ENCODE data around the gene WBP1L. TPM values are rescaled to one million over a fixed set of nuclear protein-coding genes. Genes with fewer than 3 reads are reported as not detected.

The WBP1L gene
- total and polyA plus RNA-seq, 4 donors, result 12.3 to 43.6 (median 27.6) TPM

- Histone ChIP-seq H3K27me3 (ENCODE audit: control insufficient read depth in 4 of 4, insufficient read depth in 4 of 4, low read length in 3 of 4) (no peaks in the 10 kb centered on the region), H3K9me3 (ENCODE audit: control insufficient read depth in 4 of 4, low read length in 3 of 4) (no peaks in the 10 kb centered on the region), H3K4me1 (ENCODE audit: control insufficient read depth in 4 of 4, insufficient read depth in 4 of 4, low read length in 3 of 4) (peaks cover 0 to 9% (median 6%) of the 10 kb centered on the region in 4 donors), H3K36me3 (ENCODE audit: control insufficient read depth in 4 of 4, insufficient read depth in 3 of 4, low read depth in 1 of 4, low read length in 3 of 4) (no peaks in the 10 kb centered on the region), H3K4me3 (ENCODE audit: low read depth in 1 of 3, low read length in 3 of 3) (no peak overlapping the region), H3K9ac (ENCODE audit: low read depth in 1 of 2, low read length in 2 of 2) (no peak overlapping the region), H3K27ac (ENCODE audit: low read depth in 1 of 2, low read length in 2 of 2) (no peak overlapping the region)
- TF ChIP-seq GABPA (IDR thresholded peaks at IDR 0.05 in 1 of 2, conservative IDR thresholded peaks at IDR 0.05 in 1 of 2), result no peak
- TF ChIP-seq FOXA1 (IDR thresholded peaks at IDR 0.05), result no peak
- no peak for TF ChIP-seq FOXA2 (IDR thresholded peaks at IDR 0.05)
- no peak for TF ChIP-seq MAX (IDR thresholded peaks at IDR 0.05)
- TF ChIP-seq HNF4A (conservative IDR thresholded peaks at IDR 0.05), result no peak
- TF ChIP-seq NR2F2 (IDR thresholded peaks at IDR 0.05), result no peak
- no peak for TF ChIP-seq RXRA (IDR thresholded peaks at IDR 0.05)
- TF ChIP-seq RAD21 (IDR thresholded peaks at IDR 0.05), result no peak
- TF ChIP-seq TAF1 (conservative IDR thresholded peaks at IDR 0.05), result no peak
- no peak for TF ChIP-seq REST (IDR thresholded peaks at IDR 0.05)
- WGBS, result 91% methylated on average over 14 of the region's 14 CpGs
- no peak for DNase-seq (ENCODE audit: low spot score)
Observed at GRCh38 chr10:102832248-102832647, 88.5 kb downstream of the WBP1L start.

GRCh38 chr10:102832987-102833386 is 89.2 kb downstream of the WBP1L start:
- no peaks in the 10 kb centered on the region for H3K9me3 ChIP-seq (ENCODE audit: control insufficient read depth in 4 of 4, low read length in 3 of 4)
- H3K9ac ChIP-seq (ENCODE audit: low read depth in 1 of 2, low read length in 2 of 2), result no peak overlapping the region
- H3K4me3 ChIP-seq (ENCODE audit: low read depth in 1 of 3, low read length in 3 of 3), result no peak overlapping the region
- H3K4me1 ChIP-seq (ENCODE audit: control insufficient read depth in 4 of 4, insufficient read depth in 4 of 4, low read length in 3 of 4), result peaks cover 0 to 9% (median 6%) of the 10 kb centered on the region in 4 donors
- no peaks in the 10 kb centered on the region for H3K36me3 ChIP-seq (ENCODE audit: control insufficient read depth in 4 of 4, insufficient read depth in 3 of 4, low read depth in 1 of 4, low read length in 3 of 4)
- no peak overlapping the region for H3K27ac ChIP-seq (ENCODE audit: low read depth in 1 of 2, low read length in 2 of 2)
- H3K27me3 ChIP-seq (ENCODE audit: control insufficient read depth in 4 of 4, insufficient read depth in 4 of 4, low read length in 3 of 4), result no peaks in the 10 kb centered on the region
- no peak for TF ChIP-seq FOXA1 (IDR thresholded peaks at IDR 0.05)
- TF ChIP-seq GABPA (IDR thresholded peaks at IDR 0.05 in 1 of 2, conservative IDR thresholded peaks at IDR 0.05 in 1 of 2), result no peak
- TF ChIP-seq ATF3 (IDR thresholded peaks at IDR 0.05), result no peak
- no peak for TF ChIP-seq TAF1 (conservative IDR thresholded peaks at IDR 0.05)
- TF ChIP-seq RAD21 (IDR thresholded peaks at IDR 0.05), result no peak
- no peak for TF ChIP-seq HNF4G (IDR thresholded peaks at IDR 0.05)
- TF ChIP-seq JUND (IDR thresholded peaks at IDR 0.05), result no peak
- TF ChIP-seq HNF4A (conservative IDR thresholded peaks at IDR 0.05), result no peak
- TF ChIP-seq SP1 (IDR thresholded peaks at IDR 0.05), result no peak
- TF ChIP-seq RXRA (IDR thresholded peaks at IDR 0.05), result no peak
- no peak for TF ChIP-seq EGR1 (IDR thresholded peaks at IDR 0.05; ENCODE audit: low read depth in 2 of 2)
- TF ChIP-seq ZBTB33 (IDR thresholded peaks at IDR 0.05), result no peak
- no peak for TF ChIP-seq REST (IDR thresholded peaks at IDR 0.05)
- TF ChIP-seq FOXA2 (IDR thresholded peaks at IDR 0.05), result no peak
- no peak for TF ChIP-seq NR2F2 (IDR thresholded peaks at IDR 0.05)
- TF ChIP-seq CTCF (IDR thresholded peaks at IDR 0.05; ENCODE audit: low read depth, low read length, missing input control), result no peak
- TF ChIP-seq MAX (IDR thresholded peaks at IDR 0.05), result no peak
- no peak for TF ChIP-seq YY1 (IDR thresholded peaks at IDR 0.05)
- DNase-seq (ENCODE audit: low spot score), result no peak
- 92% methylated on average over 4 of the region's 4 CpGs for WGBS

All from liver (tissue), 9 donors.